Neural progenitor cell (in vitro differentiated cells): Measurements from ENCODE around the gene PERM1. TPM values are rescaled to one million over a fixed set of nuclear protein-coding genes. Genes with fewer than 3 reads are reported as not detected.
A peak's percentile ranks its signal among the peaks of the same experiment; 100 is the strongest.

Experiments used
- DNase-seq: peaks from one replicate; pipeline ENCODE4 v3.0.0-alpha.2; 2016; ENCODE audit warnings: low spot score
- H2AFZ ChIP-seq: fragments of 200-600 bp; sonication (generic); replicated peaks from 2 replicates; pipeline ENCODE4 v1.6.1; 2016; ENCODE audit warnings: antibody characterized with exemption
- H3F3A ChIP-seq: fragments of 200-600 bp; sonication (generic); 2 replicates; pipeline ENCODE4 v1.6.1; 2016; ENCODE audit warnings: antibody characterized with exemption, low read depth
- H3K27ac ChIP-seq: fragments of 200-600 bp; sonication (generic); 2 replicates; pipeline ENCODE4 v1.5.1; 2016; ENCODE audit warnings: mild to moderate bottlenecking
- H3K27me3 ChIP-seq: fragments of 200-600 bp; sonication (generic); 2 replicates; pipeline ENCODE4 v1.6.1; 2016; ENCODE audit warnings: mild to moderate bottlenecking, moderate library complexity
- H3K36me3 ChIP-seq: fragments of 200-600 bp; sonication (generic); 2 replicates; pipeline ENCODE4 v1.5.1; 2016
- H3K4me1 ChIP-seq: fragments of 200-600 bp; sonication (generic); 2 replicates; pipeline ENCODE4 v1.6.1; 2016; ENCODE audit warnings: mixed run types
- H3K4me2 ChIP-seq: fragments of 200-600 bp; sonication (generic); 2 replicates; pipeline ENCODE4 v1.6.1; 2016
- H3K4me3 ChIP-seq: fragments of 200-600 bp; sonication (generic); 2 replicates; pipeline ENCODE4 v1.5.1; 2016
- H3K79me2 ChIP-seq: fragments of 200-600 bp; sonication (generic); 2 replicates; pipeline ENCODE4 v1.6.1; 2016; ENCODE audit warnings: low read depth
- H3K9ac ChIP-seq: fragments of 200-600 bp; sonication (generic); 2 replicates; pipeline ENCODE4 v1.6.1; 2016
- H3K9me3 ChIP-seq: fragments of 200-600 bp; sonication (generic); 2 replicates; pipeline ENCODE4 v1.5.1; 2016; ENCODE audit warnings: low read depth
- H4K20me1 ChIP-seq: fragments of 200-600 bp; sonication (generic); 2 replicates; pipeline ENCODE4 v1.6.1; 2016; ENCODE audit warnings: low read depth
- H3K27ac Mint-ChIP-seq: 3 replicates; pipeline ENCODE4 v1.8.0; 2021; ENCODE audit warnings: mixed read lengths
- H3K27me3 Mint-ChIP-seq: 2 replicates; pipeline ENCODE4 v1.8.0; 2022; ENCODE audit warnings: low read depth, mild to moderate bottlenecking, inconsistent platforms, moderate library complexity, mixed read lengths; ENCODE audit not compliant: insufficient read depth
- H3K36me3 Mint-ChIP-seq: 3 replicates; pipeline ENCODE4 v1.8.0; 2021; ENCODE audit warnings: mixed read lengths
- H3K4me1 Mint-ChIP-seq: 3 replicates; pipeline ENCODE4 v1.8.0; 2021; ENCODE audit warnings: mixed read lengths
- H3K4me3 Mint-ChIP-seq: 3 replicates; pipeline ENCODE4 v1.8.0; 2021; ENCODE audit warnings: mild to moderate bottlenecking, moderate library complexity, mixed read lengths
- H3K9me3 Mint-ChIP-seq: 3 replicates; pipeline ENCODE4 v1.8.0; 2020; ENCODE audit warnings: mixed read lengths
- EZH2 ChIP-seq: fragments of 200-600 bp; sonication (generic); IDR thresholded peaks from 2 replicates; pipeline ENCODE4 v1.6.1; 2017; ENCODE audit warnings: antibody characterized with exemption, mild to moderate bottlenecking, moderate library complexity
- EZH2phosphoT487 ChIP-seq: fragments of 200-600 bp; sonication (generic); IDR thresholded peaks from 2 replicates; pipeline ENCODE4 v1.6.1; 2017; ENCODE audit warnings: antibody characterized with exemption
- total RNA-seq: library from RNA; depleted of rRNA; stranded (reverse); fragments of >200 nt; gene quantifications from 2 replicates; pipeline ENCODE4 v1.2.3, GENCODE V29; 2015; ENCODE audit warnings: low replicate concordance
- TF ChIP-seq, protein P1 (sequence below): fragments of 200-600 bp; sonication (generic); IDR thresholded peaks from 2 replicates; pipeline ENCODE4 v1.5.1; 2017; ENCODE audit warnings: antibody characterized with exemption, mild to moderate bottlenecking

Gene PERM1
- total RNA-seq, 1 donor from 2014 or later, result not detected

DNA sequence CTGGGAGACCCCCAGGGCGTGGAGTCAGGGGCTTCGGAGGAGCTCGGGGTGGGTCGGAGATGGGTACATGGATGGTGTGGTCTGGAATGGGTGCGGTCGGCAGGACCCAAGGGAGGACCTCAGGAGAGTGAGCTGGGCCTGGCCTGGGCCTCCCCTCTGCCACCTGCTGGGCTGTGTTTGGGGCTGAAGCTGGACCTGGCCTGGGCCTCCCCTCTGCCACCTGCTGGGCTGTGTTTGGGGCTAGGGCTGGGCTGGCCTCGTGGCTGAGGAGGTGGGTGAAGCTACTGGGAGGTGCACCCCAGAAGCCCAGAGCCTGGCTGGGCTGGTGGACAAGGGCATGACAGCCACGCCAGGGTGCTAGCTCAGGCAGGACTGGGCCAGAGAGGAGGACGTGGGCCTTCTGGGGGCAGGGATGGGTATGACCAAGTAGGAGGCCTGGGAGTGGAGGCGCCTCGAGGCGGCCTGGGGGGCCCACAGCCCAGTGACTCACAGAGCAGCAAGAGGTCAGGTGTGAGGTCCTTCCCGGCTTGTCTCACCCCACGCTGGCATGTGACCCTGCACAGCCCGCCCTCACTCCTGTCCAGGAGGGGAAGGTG is 43.7 kb downstream of the PERM1 start:
- H3K36me3 Mint-ChIP-seq, result no peaks in the 10 kb centered on the region
- H3K27ac Mint-ChIP-seq, result no peak overlapping the region
- H3K9me3 Mint-ChIP-seq, result peaks cover 2% of the 10 kb centered on the region
- H3K4me2 ChIP-seq, result no peak overlapping the region
- H3K9ac ChIP-seq, result no peak overlapping the region
- peaks cover 31% of the 10 kb centered on the region for H3K4me1 ChIP-seq
- no peaks in the 10 kb centered on the region for H3K36me3 ChIP-seq
- TF ChIP-seq, protein P1, sequence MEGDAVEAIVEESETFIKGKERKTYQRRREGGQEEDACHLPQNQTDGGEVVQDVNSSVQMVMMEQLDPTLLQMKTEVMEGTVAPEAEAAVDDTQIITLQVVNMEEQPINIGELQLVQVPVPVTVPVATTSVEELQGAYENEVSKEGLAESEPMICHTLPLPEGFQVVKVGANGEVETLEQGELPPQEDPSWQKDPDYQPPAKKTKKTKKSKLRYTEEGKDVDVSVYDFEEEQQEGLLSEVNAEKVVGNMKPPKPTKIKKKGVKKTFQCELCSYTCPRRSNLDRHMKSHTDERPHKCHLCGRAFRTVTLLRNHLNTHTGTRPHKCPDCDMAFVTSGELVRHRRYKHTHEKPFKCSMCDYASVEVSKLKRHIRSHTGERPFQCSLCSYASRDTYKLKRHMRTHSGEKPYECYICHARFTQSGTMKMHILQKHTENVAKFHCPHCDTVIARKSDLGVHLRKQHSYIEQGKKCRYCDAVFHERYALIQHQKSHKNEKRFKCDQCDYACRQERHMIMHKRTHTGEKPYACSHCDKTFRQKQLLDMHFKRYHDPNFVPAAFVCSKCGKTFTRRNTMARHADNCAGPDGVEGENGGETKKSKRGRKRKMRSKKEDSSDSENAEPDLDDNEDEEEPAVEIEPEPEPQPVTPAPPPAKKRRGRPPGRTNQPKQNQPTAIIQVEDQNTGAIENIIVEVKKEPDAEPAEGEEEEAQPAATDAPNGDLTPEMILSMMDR, result no peak
- TF ChIP-seq EZH2phosphoT487 (no peak), EZH2 (no peak)
- H3K9me3 ChIP-seq, result no peaks in the 10 kb centered on the region
- peak overlapping the region; percentile 27 for H3K4me3 Mint-ChIP-seq
- H2AFZ ChIP-seq, result no peak overlapping the region
- peaks cover 33% of the 10 kb centered on the region for H3F3A ChIP-seq
- peaks cover 85% of the 10 kb centered on the region for H4K20me1 ChIP-seq
- peaks cover 33% of the 10 kb centered on the region for H3K4me1 Mint-ChIP-seq
- H3K79me2 ChIP-seq, result no peaks in the 10 kb centered on the region
- peaks cover 42% of the 10 kb centered on the region for H3K27me3 Mint-ChIP-seq
- no peak for DNase-seq
- no peak overlapping the region for H3K27ac ChIP-seq
- H3K27me3 ChIP-seq, result peaks cover 93% of the 10 kb centered on the region
- H3K4me3 ChIP-seq, result no peak overlapping the region

DNA sequence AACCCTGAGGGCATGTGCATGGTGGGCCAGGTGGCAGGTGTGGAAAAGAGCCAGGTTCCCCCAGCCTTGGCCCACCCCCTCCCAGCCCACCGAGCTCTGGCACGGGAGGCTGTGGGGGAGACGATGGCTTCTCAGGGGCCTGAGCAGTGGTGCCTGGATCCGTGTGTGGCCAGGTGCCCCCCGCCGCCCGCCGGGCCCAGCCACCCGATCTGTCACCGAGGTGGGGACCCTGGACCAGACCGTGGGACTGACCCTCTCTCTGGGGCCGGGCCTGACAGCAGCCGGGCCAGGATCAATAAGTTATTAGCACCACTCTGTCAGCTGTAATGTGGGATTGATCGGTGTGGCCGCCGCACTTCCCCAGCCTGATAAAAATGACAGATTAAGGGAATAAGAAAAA is 44.4 kb downstream of the PERM1 start:
- H3K27me3 Mint-ChIP-seq, result peaks cover 39% of the 10 kb centered on the region
- no peaks in the 10 kb centered on the region for H3K79me2 ChIP-seq
- H3K27ac Mint-ChIP-seq, result no peak overlapping the region
- H3K4me2 ChIP-seq, result no peak overlapping the region
- H3K9ac ChIP-seq, result no peak overlapping the region
- peaks cover 33% of the 10 kb centered on the region for H3K4me1 Mint-ChIP-seq
- peaks cover 27% of the 10 kb centered on the region for H3K4me1 ChIP-seq
- no peaks in the 10 kb centered on the region for H3K9me3 ChIP-seq
- H3F3A ChIP-seq, result peaks cover 29% of the 10 kb centered on the region
- no peak for TF ChIP-seq EZH2phosphoT487
- TF ChIP-seq, protein P1, result no peak
- H3K9me3 Mint-ChIP-seq, result peaks cover 2% of the 10 kb centered on the region
- no peaks in the 10 kb centered on the region for H3K36me3 ChIP-seq
- H3K4me3 Mint-ChIP-seq, result peak overlapping the region; percentile 27
- no peaks in the 10 kb centered on the region for H3K36me3 Mint-ChIP-seq
- H3K27me3 ChIP-seq, result peaks cover 93% of the 10 kb centered on the region
- DNase-seq, result no peak
- H3K27ac ChIP-seq, result no peak overlapping the region
- peaks cover 85% of the 10 kb centered on the region for H4K20me1 ChIP-seq
- H2AFZ ChIP-seq, result no peak overlapping the region
- H3K4me3 ChIP-seq, result no peak overlapping the region

DNA sequence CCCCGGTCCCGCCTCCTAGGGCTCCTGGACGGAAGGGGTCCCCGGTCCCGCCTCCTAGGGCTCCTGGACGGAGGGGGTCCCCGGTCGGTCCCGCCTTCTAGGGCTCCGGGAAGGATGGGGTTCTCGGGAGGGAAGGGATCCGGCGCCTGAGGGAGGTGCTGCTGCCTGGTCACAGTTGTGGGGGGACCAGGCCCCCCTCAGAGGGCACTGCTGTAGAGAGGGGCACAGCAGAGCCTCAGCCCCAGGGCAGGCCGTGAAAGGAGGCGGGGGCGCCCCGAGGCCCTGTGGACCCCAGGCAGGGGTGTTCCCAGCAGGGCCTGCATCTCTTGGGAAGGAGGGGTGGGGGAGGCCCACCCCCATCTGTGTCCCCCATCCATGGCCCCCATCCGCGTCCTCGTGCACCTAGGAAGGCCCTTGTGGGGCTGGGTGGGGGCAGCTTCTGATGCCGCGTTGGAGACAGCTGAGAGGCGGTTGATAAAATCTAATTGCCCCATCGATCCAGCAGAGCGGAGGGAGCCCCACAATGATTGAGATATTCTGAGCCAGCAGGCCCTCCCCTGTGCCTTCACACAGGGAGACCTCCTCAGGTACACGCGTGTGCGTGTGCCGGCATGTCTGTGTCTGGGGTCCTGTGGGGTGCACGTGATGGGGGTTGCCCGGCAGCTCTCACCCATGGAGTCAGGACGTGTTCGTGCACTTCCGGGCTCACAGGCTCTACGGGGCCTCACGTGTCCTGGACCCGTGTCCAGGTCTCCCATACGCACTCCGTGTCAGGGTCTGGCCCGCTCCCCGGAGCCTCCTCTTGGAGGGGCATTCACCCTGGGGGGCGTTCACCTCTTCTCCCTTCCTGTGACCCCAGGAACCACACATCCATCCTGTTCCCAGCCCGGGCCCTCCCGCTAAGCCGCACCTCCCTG is 45.3 kb downstream of the PERM1 start:
- no peaks in the 10 kb centered on the region for H3K79me2 ChIP-seq
- no peak overlapping the region for H3K27ac ChIP-seq
- Mint-ChIP-seq H3K4me1 (peaks cover 38% of the 10 kb centered on the region), H3K9me3 (peaks cover 2% of the 10 kb centered on the region), H3K36me3 (no peaks in the 10 kb centered on the region), H3K27me3 (peaks cover 45% of the 10 kb centered on the region), H3K27ac (no peak overlapping the region), H3K4me3 (no peak overlapping the region)
- H3K36me3 ChIP-seq, result no peaks in the 10 kb centered on the region
- peaks cover 78% of the 10 kb centered on the region for H4K20me1 ChIP-seq
- H3F3A ChIP-seq, result peaks cover 22% of the 10 kb centered on the region
- no peak overlapping the region for H2AFZ ChIP-seq
- no peak for DNase-seq
- H3K4me3 ChIP-seq, result peak overlapping the region; percentile 3
- no peaks in the 10 kb centered on the region for H3K9me3 ChIP-seq
- H3K4me2 ChIP-seq, result peak overlapping the region; percentile 65
- no peak overlapping the region for H3K9ac ChIP-seq
- H3K4me1 ChIP-seq, result peaks cover 21% of the 10 kb centered on the region
- no peak for TF ChIP-seq EZH2
- TF ChIP-seq EZH2phosphoT487, result no peak
- TF ChIP-seq, protein P1, result no peak
- H3K27me3 ChIP-seq, result peaks cover 93% of the 10 kb centered on the region
